Neural progenitor cell (in vitro differentiated cells): ENCODE measurements around the gene YTHDC1. TPM values are rescaled to one million over a fixed set of nuclear protein-coding genes. Genes with fewer than 3 reads are reported as not detected.

Experiments used
- DNase-seq: peaks from one replicate; pipeline ENCODE4 v3.0.0-alpha.2; 2016; ENCODE audit warnings: low spot score
- H2AFZ ChIP-seq: fragments of 200-600 bp; sonication (generic); replicated peaks from 2 replicates; pipeline ENCODE4 v1.6.1; 2016; ENCODE audit warnings: antibody characterized with exemption
- H3F3A ChIP-seq: fragments of 200-600 bp; sonication (generic); 2 replicates; pipeline ENCODE4 v1.6.1; 2016; ENCODE audit warnings: antibody characterized with exemption, low read depth
- H3K27ac ChIP-seq: fragments of 200-600 bp; sonication (generic); 2 replicates; pipeline ENCODE4 v1.5.1; 2016; ENCODE audit warnings: mild to moderate bottlenecking
- H3K27me3 ChIP-seq: fragments of 200-600 bp; sonication (generic); 2 replicates; pipeline ENCODE4 v1.6.1; 2016; ENCODE audit warnings: mild to moderate bottlenecking, moderate library complexity
- H3K36me3 ChIP-seq: fragments of 200-600 bp; sonication (generic); 2 replicates; pipeline ENCODE4 v1.5.1; 2016
- H3K4me1 ChIP-seq: fragments of 200-600 bp; sonication (generic); 2 replicates; pipeline ENCODE4 v1.6.1; 2016; ENCODE audit warnings: mixed run types
- H3K4me2 ChIP-seq: fragments of 200-600 bp; sonication (generic); 2 replicates; pipeline ENCODE4 v1.6.1; 2016
- H3K4me3 ChIP-seq: fragments of 200-600 bp; sonication (generic); 2 replicates; pipeline ENCODE4 v1.5.1; 2016
- H3K79me2 ChIP-seq: fragments of 200-600 bp; sonication (generic); 2 replicates; pipeline ENCODE4 v1.6.1; 2016; ENCODE audit warnings: low read depth
- H3K9ac ChIP-seq: fragments of 200-600 bp; sonication (generic); 2 replicates; pipeline ENCODE4 v1.6.1; 2016
- H3K9me3 ChIP-seq: fragments of 200-600 bp; sonication (generic); 2 replicates; pipeline ENCODE4 v1.5.1; 2016; ENCODE audit warnings: low read depth
- H4K20me1 ChIP-seq: fragments of 200-600 bp; sonication (generic); 2 replicates; pipeline ENCODE4 v1.6.1; 2016; ENCODE audit warnings: low read depth
- H3K27ac Mint-ChIP-seq: 3 replicates; pipeline ENCODE4 v1.8.0; 2021; ENCODE audit warnings: mixed read lengths
- H3K27me3 Mint-ChIP-seq: 2 replicates; pipeline ENCODE4 v1.8.0; 2022; ENCODE audit warnings: low read depth, mild to moderate bottlenecking, inconsistent platforms, moderate library complexity, mixed read lengths; ENCODE audit not compliant: insufficient read depth
- H3K36me3 Mint-ChIP-seq: 3 replicates; pipeline ENCODE4 v1.8.0; 2021; ENCODE audit warnings: mixed read lengths
- H3K4me1 Mint-ChIP-seq: 3 replicates; pipeline ENCODE4 v1.8.0; 2021; ENCODE audit warnings: mixed read lengths
- H3K4me3 Mint-ChIP-seq: 3 replicates; pipeline ENCODE4 v1.8.0; 2021; ENCODE audit warnings: mild to moderate bottlenecking, moderate library complexity, mixed read lengths
- H3K9me3 Mint-ChIP-seq: 3 replicates; pipeline ENCODE4 v1.8.0; 2020; ENCODE audit warnings: mixed read lengths
- CTCF ChIP-seq: fragments of 200-600 bp; sonication (generic); IDR thresholded peaks from 2 replicates; pipeline ENCODE4 v1.5.1; 2017; ENCODE audit warnings: antibody characterized with exemption, mild to moderate bottlenecking
- EZH2 ChIP-seq: fragments of 200-600 bp; sonication (generic); IDR thresholded peaks from 2 replicates; pipeline ENCODE4 v1.6.1; 2017; ENCODE audit warnings: antibody characterized with exemption, mild to moderate bottlenecking, moderate library complexity
- EZH2phosphoT487 ChIP-seq: fragments of 200-600 bp; sonication (generic); IDR thresholded peaks from 2 replicates; pipeline ENCODE4 v1.6.1; 2017; ENCODE audit warnings: antibody characterized with exemption
- total RNA-seq: library from RNA; depleted of rRNA; stranded (reverse); fragments of >200 nt; gene quantifications from 2 replicates; pipeline ENCODE4 v1.2.3, GENCODE V29; 2015; ENCODE audit warnings: low replicate concordance

The YTHDC1 gene
- total RNA-seq, 1 donor from 2014 or later, result 108 TPM

GRCh38 chr4:68272860-68273259 is 77.0 kb downstream of the YTHDC1 start:
- Mint-ChIP-seq H3K27ac (no peak overlapping the region), H3K36me3 (no peaks in the 10 kb centered on the region), H3K4me1 (peaks cover 10% of the 10 kb centered on the region), H3K4me3 (no peak overlapping the region), H3K9me3 (peaks cover 7% of the 10 kb centered on the region), H3K27me3 (no peaks in the 10 kb centered on the region)
- no peaks in the 10 kb centered on the region for H3K79me2 ChIP-seq
- H2AFZ ChIP-seq, result peak overlapping the region; percentile 43
- DNase-seq, result peak; percentile 28
- no peak overlapping the region for H3K27ac ChIP-seq
- H3K9ac ChIP-seq, result no peak overlapping the region
- no peaks in the 10 kb centered on the region for H3K27me3 ChIP-seq
- H3K4me3 ChIP-seq, result no peak overlapping the region
- TF ChIP-seq EZH2phosphoT487 (no peak), CTCF (no peak), EZH2 (no peak)
- H3F3A ChIP-seq, result no peaks in the 10 kb centered on the region
- H4K20me1 ChIP-seq, result no peaks in the 10 kb centered on the region
- H3K4me1 ChIP-seq, result peaks cover 10% of the 10 kb centered on the region
- no peaks in the 10 kb centered on the region for H3K36me3 ChIP-seq
- peak overlapping the region; percentile 73 for H3K4me2 ChIP-seq
- no peaks in the 10 kb centered on the region for H3K9me3 ChIP-seq

GRCh38 chr4:68272380-68272779 is 77.5 kb downstream of the YTHDC1 start:
- DNase-seq, result no peak
- peak overlapping the region; percentile 41 for H3K4me3 ChIP-seq
- TF ChIP-seq EZH2, result no peak
- no peak for TF ChIP-seq EZH2phosphoT487
- TF ChIP-seq CTCF, result no peak
- Mint-ChIP-seq H3K4me1 (peaks cover 10% of the 10 kb centered on the region), H3K36me3 (no peaks in the 10 kb centered on the region), H3K27ac (no peak overlapping the region), H3K27me3 (no peaks in the 10 kb centered on the region), H3K4me3 (peak overlapping the region; percentile 69), H3K9me3 (peaks cover 7% of the 10 kb centered on the region)
- no peaks in the 10 kb centered on the region for H3F3A ChIP-seq
- H2AFZ ChIP-seq, result peak overlapping the region; percentile 43
- no peaks in the 10 kb centered on the region for H3K9me3 ChIP-seq
- no peaks in the 10 kb centered on the region for H3K27me3 ChIP-seq
- peak overlapping the region; percentile 73 for H3K4me2 ChIP-seq
- H3K36me3 ChIP-seq, result no peaks in the 10 kb centered on the region
- no peak overlapping the region for H3K9ac ChIP-seq
- H3K79me2 ChIP-seq, result no peaks in the 10 kb centered on the region
- H3K4me1 ChIP-seq, result peaks cover 10% of the 10 kb centered on the region
- H3K27ac ChIP-seq, result no peak overlapping the region
- no peaks in the 10 kb centered on the region for H4K20me1 ChIP-seq

- H3K27ac ChIP-seq, result no peak overlapping the region
- peak overlapping the region; percentile 41 for H3K4me3 ChIP-seq
- H3K4me1 ChIP-seq, result peaks cover 10% of the 10 kb centered on the region
- H3K36me3 ChIP-seq, result no peaks in the 10 kb centered on the region
- DNase-seq, result peak; percentile 45
- no peak overlapping the region for H3K27ac Mint-ChIP-seq
- H3K4me1 Mint-ChIP-seq, result peaks cover 10% of the 10 kb centered on the region
- peak overlapping the region; percentile 43 for H2AFZ ChIP-seq
- H4K20me1 ChIP-seq, result no peaks in the 10 kb centered on the region
- H3K9ac ChIP-seq, result no peak overlapping the region
- H3K4me2 ChIP-seq, result peak overlapping the region; percentile 73
- H3K36me3 Mint-ChIP-seq, result no peaks in the 10 kb centered on the region
- no peaks in the 10 kb centered on the region for H3F3A ChIP-seq
- H3K79me2 ChIP-seq, result no peaks in the 10 kb centered on the region
- H3K4me3 Mint-ChIP-seq, result peak overlapping the region; percentile 69
- H3K9me3 Mint-ChIP-seq, result peaks cover 7% of the 10 kb centered on the region
- no peaks in the 10 kb centered on the region for H3K27me3 Mint-ChIP-seq
- H3K27me3 ChIP-seq, result no peaks in the 10 kb centered on the region
- TF ChIP-seq EZH2, result no peak
- TF ChIP-seq CTCF, result peak; percentile 74
- H3K9me3 ChIP-seq, result no peaks in the 10 kb centered on the region
Measured at GRCh38 chr4:68271851-68272357, 78.0 kb downstream of the YTHDC1 start.
